Bronchial epithelial cell (primary cell): Measurements from ENCODE around the gene LRRC8D. TPM values are rescaled to one million over a fixed set of nuclear protein-coding genes. Genes with fewer than 3 reads are reported as not detected.

ENCODE experiments used
- DNase-seq: peaks from one replicate; pipeline ENCODE4 v3.0.0-alpha.2; 2010; ENCODE audit warnings: low read depth
- FAIRE-seq: peaks from 2 replicates; lab custom pipeline; 2011; peaks lifted over from hg19 to GRCh38; lab: Jason Lieb, UNC
- H3K27me3 ChIP-seq: 2 replicates; pipeline ENCODE4 v1.5.1; 2011; ENCODE audit warnings: low read length; ENCODE audit not compliant: control insufficient read depth, insufficient read depth
- H3K36me3 ChIP-seq: 2 replicates; pipeline ENCODE4 v1.5.1; 2011; ENCODE audit warnings: low read length; ENCODE audit not compliant: control insufficient read depth, insufficient read depth
- H3K4me3 ChIP-seq: 2 replicates; pipeline ENCODE4 v1.5.1; 2011; ENCODE audit warnings: mild to moderate bottlenecking, low read depth, low read length, control low read depth
- CTCF ChIP-seq: IDR thresholded peaks from 2 replicates; pipeline ENCODE4 v1.5.1; 2011; ENCODE audit warnings: mild to moderate bottlenecking, moderate library complexity, low read length, control low read depth, inconsistent platforms; ENCODE audit not compliant: insufficient read depth, severe bottlenecking
- total RNA-seq: library from RNA; depleted of rRNA; stranded (reverse); fragments of >200 nt; gene quantifications from 2 replicates; pipeline ENCODE4 v1.2.1, GENCODE V29; 2014

Gene LRRC8D
- total RNA-seq, 1 donor from 2014 or later, result 35.8 TPM

- FAIRE-seq (no peak), DNase-seq (no peak)
- no peak for TF ChIP-seq CTCF
- H3K4me3 ChIP-seq, result no peak overlapping the region
- H3K27me3 ChIP-seq, result no peaks in the 10 kb centered on the region
- H3K36me3 ChIP-seq, result no peaks in the 10 kb centered on the region
Measured at GRCh38 chr1:89908273-89908671, 87.4 kb downstream of the LRRC8D start.

DNA sequence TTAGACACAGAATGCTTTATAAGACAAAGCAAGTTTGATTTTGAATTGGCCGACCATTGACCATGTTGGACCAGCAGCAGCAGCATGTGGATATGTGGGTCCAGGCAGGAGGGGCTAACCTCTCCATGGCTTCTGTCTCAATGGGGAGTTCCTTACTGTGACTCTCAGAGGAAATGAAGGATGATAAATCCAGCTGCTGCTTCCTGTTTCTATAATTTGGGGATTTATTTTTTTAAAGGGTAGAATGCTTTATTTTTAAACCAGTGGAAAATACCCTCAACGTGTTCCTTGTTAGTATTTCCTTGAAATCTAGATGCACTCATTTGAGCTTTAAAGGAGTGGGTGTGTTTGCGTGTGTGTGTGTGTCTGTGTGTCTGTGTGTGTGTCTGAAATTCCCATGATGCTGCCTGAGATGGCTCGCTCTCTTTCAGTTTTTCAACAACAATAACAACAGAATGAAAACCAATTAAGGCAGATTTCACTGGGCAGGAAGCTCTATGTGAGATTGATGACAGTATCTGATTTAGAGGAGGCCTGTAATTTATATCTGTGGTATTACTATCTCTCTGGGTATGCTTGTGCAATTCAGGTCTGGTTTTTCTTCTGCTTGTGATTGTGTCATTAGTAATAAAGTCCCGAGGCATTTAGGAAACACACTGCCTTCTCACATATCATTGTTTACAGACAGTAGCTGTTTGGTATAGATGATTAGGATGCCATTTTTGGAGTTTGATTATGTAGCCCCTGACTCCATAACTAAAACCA, 88.0 kb downstream of the LRRC8D start:
- no peaks in the 10 kb centered on the region for H3K36me3 ChIP-seq
- no peaks in the 10 kb centered on the region for H3K27me3 ChIP-seq
- no peak for TF ChIP-seq CTCF
- DNase-seq, result peak; percentile 91
- H3K4me3 ChIP-seq, result no peak overlapping the region
- no peak for FAIRE-seq

GRCh38 chr1:89910268-89910667, 89.4 kb downstream of the LRRC8D start:
- Histone ChIP-seq H3K36me3 (no peaks in the 10 kb centered on the region), H3K4me3 (no peak overlapping the region), H3K27me3 (no peaks in the 10 kb centered on the region)
- TF ChIP-seq CTCF, result no peak
- no peak for FAIRE-seq
- no peak for DNase-seq

- H3K4me3 ChIP-seq, result no peak overlapping the region
- no peaks in the 10 kb centered on the region for H3K27me3 ChIP-seq
- FAIRE-seq, result no peak
- DNase-seq, result no peak
- TF ChIP-seq CTCF, result no peak
- no peaks in the 10 kb centered on the region for H3K36me3 ChIP-seq
Measured at GRCh38 chr1:89910780-89911179, 89.9 kb downstream of the LRRC8D start.

GRCh38 chr1:89911191-89911991, 90.6 kb downstream of the LRRC8D start:
- FAIRE-seq, result no peak
- no peak overlapping the region for H3K4me3 ChIP-seq
- H3K36me3 ChIP-seq, result no peaks in the 10 kb centered on the region
- no peak for TF ChIP-seq CTCF
- no peaks in the 10 kb centered on the region for H3K27me3 ChIP-seq
- DNase-seq, result no peak
